ENCODE results near the gene GPX7. TPM values are rescaled to one million over a fixed set of nuclear protein-coding genes. Genes with fewer than 3 reads are reported as not detected.

Gene GPX7
- total RNA-seq, 1 experiment from 2014 or later = 21.7 TPM

GRCh38 chr1:52629667-52630066 lies 27.5 kb downstream of the GPX7 start:
- Mint-ChIP-seq H3K36me3 (ENCODE audit: insufficient read depth, unreplicated experiment) (peaks cover 5% of the 10 kb centered on the region), H3K27me3 (ENCODE audit: insufficient read depth, unreplicated experiment) (no peaks in the 10 kb centered on the region), H3K27ac (ENCODE audit: unreplicated experiment) (no peak overlapping the region), H3K4me1 (ENCODE audit: low read depth, unreplicated experiment) (peaks cover 8% of the 10 kb centered on the region), H3K9me3 (ENCODE audit: unreplicated experiment) (no peaks in the 10 kb centered on the region), H3K4me3 (ENCODE audit: unreplicated experiment) (no peak overlapping the region)
- H3K36me3 ChIP-seq (ENCODE audit: control insufficient read depth, insufficient read depth, low read length) = no peaks in the 10 kb centered on the region
- no peak for TF ChIP-seq CTCF (IDR thresholded peaks at IDR 0.05; ENCODE audit: insufficient read depth in 1 of 2, low read depth in 1 of 2, low read length in 1 of 2, severe bottlenecking in 1 of 2, unreplicated experiment in 1 of 2)
- no peak overlapping the region for H3K4me3 ChIP-seq (ENCODE audit: low read depth, low read length)
- ChIA-PET CTCF (no interaction called here), POLR2A (interaction anchor here (0.5 kb wide), 1 partner anchor 77 kb away, joined by 3 read pairs; the partner anchor contains the start of gene TUT4)
- no peaks in the 10 kb centered on the region for H3K27me3 ChIP-seq (replicated peaks; ENCODE audit: control insufficient read depth, insufficient read depth, low read length)
- no peaks in the 10 kb centered on the region for H3K9me3 ChIP-seq
- BruUV-seq (replicated peaks) = no TSS peak
- no peak for DNase-seq
- intact Hi-C loops (cut with micrococcal nuclease; ENCODE audit: unreplicated experiment) = no loop called here
- 0 out of 2 replicates have a peak, but pooled peaks cover 7% of the 10 kb centered on the region for H3K4me1 ChIP-seq

GRCh38 chr1:52631759-52632331 lies 29.7 kb downstream of the GPX7 start:
- Mint-ChIP-seq H3K4me1 (ENCODE audit: low read depth, unreplicated experiment) (peaks cover 8% of the 10 kb centered on the region), H3K36me3 (ENCODE audit: insufficient read depth, unreplicated experiment) (peaks cover 5% of the 10 kb centered on the region), H3K9me3 (ENCODE audit: unreplicated experiment) (no peaks in the 10 kb centered on the region), H3K27ac (ENCODE audit: unreplicated experiment) (peak overlapping the region; percentile 60), H3K4me3 (ENCODE audit: unreplicated experiment) (peak overlapping the region; percentile 81), H3K27me3 (ENCODE audit: insufficient read depth, unreplicated experiment) (no peaks in the 10 kb centered on the region)
- no peaks in the 10 kb centered on the region for H3K36me3 ChIP-seq (ENCODE audit: control insufficient read depth, insufficient read depth, low read length)
- ChIA-PET POLR2A (interaction anchor here (1.6 kb wide), 1 partner anchor 79 kb away, joined by 5 read pairs; the partner anchor contains the start of gene TUT4), CTCF (no interaction called here)
- H3K27me3 ChIP-seq (replicated peaks; ENCODE audit: control insufficient read depth, insufficient read depth, low read length) = no peaks in the 10 kb centered on the region
- DNase-seq = no peak
- intact Hi-C loops (cut with micrococcal nuclease; ENCODE audit: unreplicated experiment) = loop anchor here (2.0 kb wide), 1 partner anchor 79 kb away; the partner anchor contains the start of gene TUT4
- no peak for TF ChIP-seq CTCF (IDR thresholded peaks at IDR 0.05; ENCODE audit: insufficient read depth in 1 of 2, low read depth in 1 of 2, low read length in 1 of 2, severe bottlenecking in 1 of 2, unreplicated experiment in 1 of 2)
- H3K4me1 ChIP-seq = peaks cover 14% of the 10 kb centered on the region
- no TSS peak for BruUV-seq (replicated peaks)
- no peaks in the 10 kb centered on the region; the same call in 1 of the 2 replicates for H3K9me3 ChIP-seq
- peak overlapping the region; percentile 60 for H3K4me3 ChIP-seq (ENCODE audit: low read depth, low read length)

- no peak for TF ChIP-seq CTCF (IDR thresholded peaks at IDR 0.05; ENCODE audit: insufficient read depth in 1 of 2, low read depth in 1 of 2, low read length in 1 of 2, severe bottlenecking in 1 of 2, unreplicated experiment in 1 of 2)
- ChIA-PET POLR2A (interaction anchor here (0.5 to 1.6 kb wide), 4 partner anchors 19 to 171 kb away, joined by 3 to 5 read pairs (median 4); partner anchors contain the start of gene TUT4), CTCF (interaction anchor here (0.6 kb wide), 1 partner anchor 44 kb away, joined by 3 read pairs; no protein-coding TSS in a partner anchor)
- H3K27me3 ChIP-seq (replicated peaks; ENCODE audit: control insufficient read depth, insufficient read depth, low read length) = no peaks in the 10 kb centered on the region
- DNase-seq = peak; percentile 64 to 74
- peak within 1 kb of the TSS; percentile 60 for H3K27ac Mint-ChIP-seq (ENCODE audit: unreplicated experiment)
- H3K4me1 ChIP-seq = peaks cover 14% of the 10 kb centered on the region
- H3K4me3 Mint-ChIP-seq (ENCODE audit: unreplicated experiment) = peak within 1 kb of the TSS; percentile 81
- H3K9me3 Mint-ChIP-seq (ENCODE audit: unreplicated experiment) = no peaks in the 10 kb centered on the region
- BruUV-seq (replicated peaks) = no TSS peak
- peaks cover 8% of the 10 kb centered on the region for H3K4me1 Mint-ChIP-seq (ENCODE audit: low read depth, unreplicated experiment)
- H3K36me3 ChIP-seq (ENCODE audit: control insufficient read depth, insufficient read depth, low read length) = no peaks in the 10 kb centered on the region
- H3K27me3 Mint-ChIP-seq (ENCODE audit: insufficient read depth, unreplicated experiment) = no peaks in the 10 kb centered on the region
- H3K36me3 Mint-ChIP-seq (ENCODE audit: insufficient read depth, unreplicated experiment) = peaks cover 5% of the 10 kb centered on the region
- no peaks in the 10 kb centered on the region; the same call in 1 of the 2 replicates for H3K9me3 ChIP-seq
- peak within 1 kb of the TSS; percentile 60 for H3K4me3 ChIP-seq (ENCODE audit: low read depth, low read length)
- intact Hi-C loops (cut with micrococcal nuclease; ENCODE audit: unreplicated experiment) = loop anchor here (2.0 kb wide), 1 partner anchor 80 kb away; the partner anchor contains the start of gene TUT4
Measured at GRCh38 chr1:52632732-52633290, 30.6 kb downstream of the GPX7 start, which contains the start of gene SHISAL2A. Gene SHISAL2A (plus strand): TSS chr1:52633168. CDS start chr1:52633494, 326 bp downstream.

All from Caco-2 (cell line).